Measurements from ENCODE around the gene PLEKHN1.

The PLEKHN1 gene

GRCh38 chr1:970242-970972 lies 4.1 kb downstream of the PLEKHN1 start:
- H3K4me3 ChIP-seq (ENCODE audit: low read depth, low read length), result no peak overlapping the region
- DNase-seq (ENCODE audit: low read depth), result no peak
- no peak for TF ChIP-seq CTCF (IDR thresholded peaks at IDR 0.05; ENCODE audit: low read depth, low read length, missing control alignments)
- in situ Hi-C loops (cut with HindIII; ENCODE audit: low sequenced_read_pairs), result no loop called here

GRCh38 chr1:970973-971730 lies 4.9 kb downstream of the PLEKHN1 start:
- in situ Hi-C loops (cut with HindIII; ENCODE audit: low sequenced_read_pairs), result no loop called here
- H3K4me3 ChIP-seq (ENCODE audit: low read depth, low read length), result no peak overlapping the region
- DNase-seq (ENCODE audit: low read depth), result no peak
- no peak for TF ChIP-seq CTCF (IDR thresholded peaks at IDR 0.05; ENCODE audit: low read depth, low read length, missing control alignments)

- H3K4me3 ChIP-seq (ENCODE audit: low read depth, low read length), result no peak overlapping the region
- in situ Hi-C loops (cut with HindIII; ENCODE audit: low sequenced_read_pairs), result no loop called here
- TF ChIP-seq CTCF (IDR thresholded peaks at IDR 0.05; ENCODE audit: low read depth, low read length, missing control alignments), result no peak
- no peak for DNase-seq (ENCODE audit: low read depth)
These were observed 5.6 kb downstream of the PLEKHN1 start for GRCh38 chr1:971751-972506.

GRCh38 chr1:972726-973458 lies 6.6 kb downstream of the PLEKHN1 start:
- DNase-seq (ENCODE audit: low read depth), result no peak
- TF ChIP-seq CTCF (IDR thresholded peaks at IDR 0.05; ENCODE audit: low read depth, low read length, missing control alignments), result no peak
- in situ Hi-C loops (cut with HindIII; ENCODE audit: low sequenced_read_pairs), result no loop called here
- no peak overlapping the region for H3K4me3 ChIP-seq (ENCODE audit: low read depth, low read length)

- H3K4me3 ChIP-seq (ENCODE audit: low read depth, low read length), result no peak overlapping the region
- in situ Hi-C loops (cut with HindIII; ENCODE audit: low sequenced_read_pairs), result no loop called here
- TF ChIP-seq CTCF (IDR thresholded peaks at IDR 0.05; ENCODE audit: low read depth, low read length, missing control alignments), result no peak
- no peak for DNase-seq (ENCODE audit: low read depth)
These were observed 7.4 kb downstream of the PLEKHN1 start for GRCh38 chr1:973459-974292.
